Activated CD8-positive, alpha-beta T cell treated with anti-CD3 and anti-CD28 coated beads for 36 hours (primary cell): ENCODE results near the gene ELF4. TPM values are rescaled to one million over a fixed set of nuclear protein-coding genes. Genes with fewer than 3 reads are reported as not detected.
A peak's percentile ranks its signal among the peaks of the same experiment; 100 is the strongest.

ENCODE experiments used
- ATAC-seq: fragments of 200-7000 bp; cut with Tn5 transposase; one replicate; pipeline ENCODE4 v1.10.0; 2021; ENCODE audit warnings: mild to moderate bottlenecking, moderate library complexity
- CTCF ChIA-PET: fragments of 350-600 bp; sonication (Branson Sonifier 250); formaldehyde crosslinking; loops from one replicate; lab custom pipeline; 2021; ENCODE audit warnings: antibody characterized with exemption; lab: Charles Lee
- POLR2A ChIA-PET: fragments of 350-600 bp; sonication (Branson Sonifier 250); formaldehyde crosslinking; loops from one replicate; lab custom pipeline; 2021; ENCODE audit warnings: antibody characterized with exemption; lab: Charles Lee
- DNase-seq: peaks from one replicate; pipeline ENCODE4 v3.0.0-alpha.2; 2020
- H3K27ac Mint-ChIP-seq: one replicate; pipeline ENCODE4 v1.8.0; 2021; ENCODE audit warnings: mild to moderate bottlenecking, mixed read lengths
- H3K27me3 Mint-ChIP-seq: one replicate; pipeline ENCODE4 v1.8.0; 2021; ENCODE audit warnings: mixed read lengths
- H3K36me3 Mint-ChIP-seq: one replicate; pipeline ENCODE4 v1.8.0; 2021; ENCODE audit warnings: low read depth, mixed read lengths
- H3K4me1 Mint-ChIP-seq: one replicate; pipeline ENCODE4 v1.8.0; 2021; ENCODE audit warnings: low read depth, mixed read lengths
- H3K4me3 Mint-ChIP-seq: one replicate; pipeline ENCODE4 v1.8.0; 2021; ENCODE audit warnings: mild to moderate bottlenecking, moderate library complexity, mixed read lengths
- H3K9me3 Mint-ChIP-seq: one replicate; pipeline ENCODE4 v1.8.0; 2021; ENCODE audit warnings: mixed read lengths
- intact Hi-C: fragments of 100-400 bp; cut with micrococcal nuclease; formaldehyde crosslinking; loops from one replicate; pipeline ENCODE4 v1.10.0; 2022
- total RNA-seq, 2 experiments: library from RNA; stranded (reverse); gene quantifications; one replicate each; pipeline ENCODE4 v1.2.3, GENCODE V29; 2021
- TF ChIP-seq, protein P1 (sequence below): fragments of 200-600 bp; IDR thresholded peaks from one replicate; pipeline ENCODE4 v1.8.0; 2022; ENCODE audit warnings: antibody characterized with exemption, mild to moderate bottlenecking

Gene ELF4
- total RNA-seq, 2 experiments from 2014 or later: 17.5 TPM

DNA sequence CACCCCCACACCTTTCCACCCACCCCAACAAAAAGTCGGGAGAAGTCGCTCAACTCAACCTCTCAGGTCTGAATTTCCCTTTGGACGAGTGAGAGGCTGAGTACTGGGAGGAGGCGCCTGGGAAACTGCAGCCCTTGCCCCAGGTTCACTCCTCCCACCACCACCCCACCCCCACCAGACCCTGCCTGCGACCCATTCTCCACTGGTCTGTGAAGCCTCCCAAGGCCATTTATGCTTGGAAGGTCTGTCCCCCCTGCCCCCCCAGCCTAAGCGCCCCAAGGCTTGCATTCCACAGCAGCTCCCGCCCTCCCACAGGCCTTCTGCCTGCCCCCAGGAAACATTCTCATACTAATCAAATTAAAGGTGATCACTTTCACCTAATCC lies 27.2 kb downstream of the ELF4 start:
- peaks cover 7% of the 10 kb centered on the region for H3K36me3 Mint-ChIP-seq
- H3K27me3 Mint-ChIP-seq: no peaks in the 10 kb centered on the region
- ChIA-PET POLR2A (interaction anchor here (1.3 to 4.0 kb wide), 2 partner anchors 28 to 38 kb away, joined by 3 to 26 read pairs; no protein-coding TSS in a partner anchor), CTCF (interaction anchor here (1.3 to 5.3 kb wide), 2 partner anchors 23 to 110 kb away, joined by 5 to 49 read pairs; no protein-coding TSS in a partner anchor)
- ATAC-seq: no peak
- TF ChIP-seq, protein P1, sequence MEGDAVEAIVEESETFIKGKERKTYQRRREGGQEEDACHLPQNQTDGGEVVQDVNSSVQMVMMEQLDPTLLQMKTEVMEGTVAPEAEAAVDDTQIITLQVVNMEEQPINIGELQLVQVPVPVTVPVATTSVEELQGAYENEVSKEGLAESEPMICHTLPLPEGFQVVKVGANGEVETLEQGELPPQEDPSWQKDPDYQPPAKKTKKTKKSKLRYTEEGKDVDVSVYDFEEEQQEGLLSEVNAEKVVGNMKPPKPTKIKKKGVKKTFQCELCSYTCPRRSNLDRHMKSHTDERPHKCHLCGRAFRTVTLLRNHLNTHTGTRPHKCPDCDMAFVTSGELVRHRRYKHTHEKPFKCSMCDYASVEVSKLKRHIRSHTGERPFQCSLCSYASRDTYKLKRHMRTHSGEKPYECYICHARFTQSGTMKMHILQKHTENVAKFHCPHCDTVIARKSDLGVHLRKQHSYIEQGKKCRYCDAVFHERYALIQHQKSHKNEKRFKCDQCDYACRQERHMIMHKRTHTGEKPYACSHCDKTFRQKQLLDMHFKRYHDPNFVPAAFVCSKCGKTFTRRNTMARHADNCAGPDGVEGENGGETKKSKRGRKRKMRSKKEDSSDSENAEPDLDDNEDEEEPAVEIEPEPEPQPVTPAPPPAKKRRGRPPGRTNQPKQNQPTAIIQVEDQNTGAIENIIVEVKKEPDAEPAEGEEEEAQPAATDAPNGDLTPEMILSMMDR: no peak
- no peaks in the 10 kb centered on the region for H3K9me3 Mint-ChIP-seq
- DNase-seq: no peak
- intact Hi-C loops: loop anchor here (2.0 to 5.0 kb wide), 3 partner anchors 38 to 109 kb away; partner anchors contain the start of gene RAB33A
- peak overlapping the region; percentile 91 for H3K27ac Mint-ChIP-seq
- H3K4me1 Mint-ChIP-seq: peaks cover 71% of the 10 kb centered on the region
- H3K4me3 Mint-ChIP-seq: peak overlapping the region; percentile 48

DNA sequence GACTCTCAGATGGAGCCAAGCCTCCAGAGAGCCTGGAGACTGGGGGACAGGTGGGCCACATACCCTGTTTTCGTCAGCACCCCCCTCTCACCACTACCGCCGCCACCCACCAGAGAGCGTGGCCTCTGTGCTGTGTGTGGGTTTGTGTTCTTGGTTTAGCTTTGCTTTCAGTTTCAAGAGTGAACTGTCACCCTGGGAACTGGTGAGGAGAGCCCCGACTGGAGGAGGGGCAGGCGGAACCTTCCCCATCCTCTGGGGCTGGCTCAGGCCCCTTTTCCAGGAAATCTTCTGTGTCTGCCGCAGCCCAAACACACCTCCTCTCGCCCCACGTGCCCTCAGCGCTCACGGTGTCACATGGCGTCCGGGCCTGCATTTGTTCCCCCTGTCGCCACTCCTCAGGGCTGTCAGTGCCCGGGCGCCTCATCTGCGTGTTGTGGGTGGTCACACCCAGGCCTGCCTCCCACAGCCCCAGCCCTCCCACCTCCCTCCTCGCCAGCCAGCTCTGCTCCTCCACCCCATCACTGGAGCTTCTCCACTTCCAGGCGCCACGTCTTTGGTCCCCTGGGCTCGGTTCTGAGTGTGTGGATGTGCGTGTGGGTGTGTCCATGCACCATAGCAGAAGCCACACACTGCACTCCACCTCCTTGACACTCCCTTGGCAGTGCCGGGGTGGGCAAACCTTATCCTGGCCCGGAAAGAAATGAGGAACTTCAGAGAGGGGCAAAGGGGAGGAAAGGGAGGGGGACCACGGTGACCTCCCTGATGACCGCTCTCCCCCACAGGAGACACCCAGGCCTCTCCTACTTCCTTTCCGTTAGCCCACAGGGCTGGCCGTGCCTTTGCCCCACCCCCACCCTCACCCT lies 27.8 kb downstream of the ELF4 start:
- Mint-ChIP-seq H3K27ac (peak overlapping the region; percentile 90), H3K27me3 (no peaks in the 10 kb centered on the region), H3K36me3 (peaks cover 5% of the 10 kb centered on the region), H3K4me3 (peak overlapping the region; percentile 45), H3K9me3 (no peaks in the 10 kb centered on the region), H3K4me1 (peaks cover 65% of the 10 kb centered on the region)
- ATAC-seq: peak; percentile 72
- DNase-seq: peak; percentile 89
- POLR2A ChIA-PET: interaction anchor here (0.7 to 4.0 kb wide), 5 partner anchors 27 to 88 kb away, joined by 3 to 26 read pairs (median 3); no protein-coding TSS in a partner anchor
- intact Hi-C loops: loop anchor here (2.0 to 5.0 kb wide), 3 partner anchors 38 to 110 kb away; partner anchors contain the start of gene RAB33A
- TF ChIP-seq, protein P1: peak; percentile 30
- CTCF ChIA-PET: interaction anchor here (1.3 to 5.3 kb wide), 8 partner anchors 9 to 111 kb away, joined by 3 to 87 read pairs (median 6); partner anchors contain the start of gene ELF4

DNA sequence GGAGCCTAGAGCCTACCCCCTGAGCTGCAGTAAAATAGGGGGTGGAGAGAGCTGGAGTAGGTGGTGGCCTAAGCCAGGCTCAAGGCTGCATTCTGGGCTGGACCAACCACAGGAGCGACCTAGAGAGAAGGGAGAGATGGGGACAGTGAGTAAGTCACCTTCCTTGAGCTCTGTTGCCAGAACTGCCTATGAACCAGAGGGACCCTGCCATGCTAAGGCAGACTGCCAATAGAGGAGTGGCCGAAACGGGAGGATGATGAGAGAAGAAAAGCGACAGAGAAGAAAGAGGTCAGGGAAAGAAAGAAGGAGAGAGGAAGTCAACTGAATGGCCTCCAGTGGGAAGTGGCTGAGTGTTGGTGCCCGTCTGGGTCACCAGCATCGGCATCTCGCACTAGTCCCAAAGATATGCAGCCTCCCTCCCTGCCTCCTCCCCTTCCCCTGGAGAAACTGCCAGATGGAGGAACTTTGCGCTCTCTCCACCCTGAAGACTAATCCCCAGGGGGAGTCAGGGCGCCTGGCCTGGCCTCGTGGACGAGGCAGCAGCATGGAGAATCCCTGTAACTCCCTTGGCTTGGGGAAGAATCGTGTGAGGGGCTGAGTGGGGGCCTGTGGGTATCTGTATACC lies 28.8 kb downstream of the ELF4 start:
- H3K9me3 Mint-ChIP-seq: no peaks in the 10 kb centered on the region
- H3K27me3 Mint-ChIP-seq: no peaks in the 10 kb centered on the region
- H3K4me3 Mint-ChIP-seq: peak overlapping the region; percentile 45
- H3K36me3 Mint-ChIP-seq: peaks cover 6% of the 10 kb centered on the region
- ATAC-seq (no peak), DNase-seq (no peak)
- TF ChIP-seq, protein P1: no peak
- peak overlapping the region; percentile 90 for H3K27ac Mint-ChIP-seq
- intact Hi-C loops: loop anchor here (2.0 to 5.0 kb wide), 3 partner anchors 39 to 111 kb away; partner anchors contain the start of gene RAB33A
- ChIA-PET POLR2A (interaction anchor here (0.7 to 4.0 kb wide), 7 partner anchors 11 to 91 kb away, joined by 3 to 26 read pairs (median 3); no protein-coding TSS in a partner anchor), CTCF (interaction anchor here (1.1 to 5.3 kb wide), 14 partner anchors 9 to 116 kb away, joined by 3 to 87 read pairs (median 6); partner anchors contain the start of gene ELF4)
- H3K4me1 Mint-ChIP-seq: peaks cover 60% of the 10 kb centered on the region

DNA sequence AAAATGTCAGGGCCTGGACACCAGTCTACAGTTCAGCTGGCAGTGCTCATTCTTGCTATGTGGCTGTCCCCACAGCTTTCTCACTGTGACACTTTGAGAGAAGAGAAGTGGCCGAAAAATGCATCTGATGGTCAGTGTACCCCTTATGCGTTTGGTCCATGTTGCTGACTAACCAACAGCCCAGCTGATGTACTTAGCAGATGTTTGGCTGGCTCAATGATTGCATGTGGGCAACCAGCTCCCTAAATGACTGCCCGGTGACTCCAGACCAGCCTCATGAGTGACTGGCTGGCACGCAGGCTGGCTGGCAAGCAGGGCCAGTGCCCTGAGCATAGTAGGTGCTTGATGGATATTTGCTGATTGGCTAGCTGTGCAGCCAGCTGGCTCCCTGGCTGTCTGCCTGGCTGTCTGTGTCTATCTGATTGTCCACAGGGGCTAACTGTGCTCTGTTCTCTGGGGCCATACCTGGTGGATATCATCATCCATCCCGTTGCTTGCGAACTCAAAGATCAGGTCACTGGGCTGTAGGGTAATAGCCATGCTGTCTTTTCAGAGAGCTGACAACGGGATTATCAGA lies 29.4 kb downstream of the ELF4 start:
- no peak overlapping the region for H3K4me3 Mint-ChIP-seq
- peaks cover 55% of the 10 kb centered on the region for H3K4me1 Mint-ChIP-seq
- CTCF ChIA-PET: interaction anchor here (0.9 to 5.3 kb wide), 17 partner anchors 10 to 116 kb away, joined by 3 to 87 read pairs (median 6); partner anchors contain the start of gene ELF4
- TF ChIP-seq, protein P1: no peak
- no peak overlapping the region for H3K27ac Mint-ChIP-seq
- H3K36me3 Mint-ChIP-seq: peaks cover 7% of the 10 kb centered on the region
- H3K9me3 Mint-ChIP-seq: no peaks in the 10 kb centered on the region
- POLR2A ChIA-PET: interaction anchor here (0.5 to 4.0 kb wide), 6 partner anchors 11 to 480 kb away, joined by 3 to 26 read pairs (median 4); no protein-coding TSS in a partner anchor
- intact Hi-C loops: loop anchor here (5.0 kb wide), 2 partner anchors 91 to 111 kb away; partner anchors contain the start of gene RAB33A
- ATAC-seq (no peak), DNase-seq (no peak)
- H3K27me3 Mint-ChIP-seq: no peaks in the 10 kb centered on the region
